Fibroblast of the conjunctiva (primary cell): Measurements from ENCODE around the gene LRIT1.

ENCODE experiments used
- DNase-seq: peaks from one replicate; pipeline ENCODE4 v3.0.0-alpha.2; 2010; ENCODE audit warnings: low read depth

Gene LRIT1

GRCh38 chr10:84193327-84193726 is 48.0 kb downstream of the LRIT1 start:
- no peak for DNase-seq

GRCh38 chr10:84191106-84191505 is 50.2 kb downstream of the LRIT1 start:
- no peak for DNase-seq

DNA sequence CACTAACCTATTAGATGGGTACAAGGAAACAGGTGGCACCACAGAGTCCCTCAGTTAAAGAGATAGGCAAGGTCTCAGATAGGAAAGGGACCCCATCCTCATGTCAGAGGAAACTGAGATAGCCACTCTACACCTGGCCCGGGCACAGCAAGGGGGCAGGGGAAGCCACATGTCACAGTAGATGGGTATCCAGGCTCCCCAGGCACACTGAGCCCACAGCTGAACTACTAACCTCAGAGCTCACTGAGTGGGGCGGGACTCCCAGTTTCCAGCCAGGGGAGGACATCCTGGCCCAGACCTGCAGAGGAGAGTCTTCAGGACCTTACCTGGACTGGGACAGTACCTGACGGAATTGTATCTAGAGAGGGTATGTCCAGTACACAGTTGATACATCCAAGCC is 50.7 kb downstream of the LRIT1 start:
- DNase-seq = no peak

- DNase-seq = no peak
These were observed 52.5 kb downstream of the LRIT1 start for GRCh38 chr10:84188815-84189214.

GRCh38 chr10:84185526-84186175 is 55.7 kb downstream of the LRIT1 start:
- DNase-seq = no peak

GRCh38 chr10:84184517-84184916 is 56.8 kb downstream of the LRIT1 start:
- no peak for DNase-seq

GRCh38 chr10:84181631-84182030 is 59.7 kb downstream of the LRIT1 start:
- no peak for DNase-seq
